Peyer's patch (tissue), 4 donors: ENCODE results near the gene IGF1R. TPM values are rescaled to one million over a fixed set of nuclear protein-coding genes. Genes with fewer than 3 reads are reported as not detected.
A peak's percentile ranks its signal among the peaks of the same experiment; 100 is the strongest.

Experiments used
- DNase-seq, 3 donors: peaks; one replicate each; pipeline ENCODE4 v3.0.0-alpha.2; 2017 to 2019
- H3K27ac ChIP-seq, 4 donors: fragments of 200-600 bp; sonication (generic); one replicate each; pipeline ENCODE4 v1.5.1; 2016 to 2019
- H3K27me3 ChIP-seq, 2 donors: fragments of 200-600 bp; sonication (generic); one replicate each; pipeline ENCODE4 v1.5.1; 2019
- H3K36me3 ChIP-seq, 3 donors: fragments of 200-600 bp; sonication (generic); one replicate each; pipeline ENCODE4 v1.5.1; 2016 to 2019
- H3K4me1 ChIP-seq, 4 donors: fragments of 200-600 bp; sonication (generic); one replicate each; pipeline ENCODE4 v1.5.1; 2016 to 2019
- H3K4me3 ChIP-seq, 4 donors: fragments of 200-600 bp; sonication (generic); 1 replicate in 3 of 4; 2 replicates in 1 of 4; pipeline ENCODE4 v1.5.1; 2016 to 2019; ENCODE audit warnings: mild to moderate bottlenecking in 1 of 4
- H3K9me3 ChIP-seq, 4 donors: fragments of 200-600 bp; sonication (generic); one replicate each; pipeline ENCODE4 v1.5.1; 2016 to 2019; ENCODE audit warnings: mild to moderate bottlenecking in 1 of 4
- POLR2A ChIP-seq, 2 donors: fragments of 450-650 bp; IDR thresholded peaks; one replicate each; pipeline ENCODE4 v1.5.1; 2017; ENCODE audit warnings: antibody characterized with exemption in 2 of 2, mild to moderate bottlenecking in 2 of 2, moderate library complexity in 2 of 2
- total RNA-seq, 4 donors: library from RNA; depleted of rRNA; stranded (reverse); fragments of >200 nt; gene quantifications; one replicate each; pipeline ENCODE4 v1.1.0, GENCODE V29; 2016
- TF ChIP-seq, protein P1 (sequence below), 6 experiments: fragments of 450-650 bp in 4 of 6; fragments of 200-600 bp in 2 of 6; sonication (generic) in 1 of 6; IDR thresholded peaks; one replicate each; pipeline ENCODE4 v1.5.1; 2017 to 2019; ENCODE audit warnings: antibody characterized with exemption in 6 of 6, mild to moderate bottlenecking in 3 of 6, moderate library complexity in 1 of 6

The IGF1R gene
- total RNA-seq, 4 donors from 2014 or later, result 29.6 to 176 (median 88.1) TPM

DNA sequence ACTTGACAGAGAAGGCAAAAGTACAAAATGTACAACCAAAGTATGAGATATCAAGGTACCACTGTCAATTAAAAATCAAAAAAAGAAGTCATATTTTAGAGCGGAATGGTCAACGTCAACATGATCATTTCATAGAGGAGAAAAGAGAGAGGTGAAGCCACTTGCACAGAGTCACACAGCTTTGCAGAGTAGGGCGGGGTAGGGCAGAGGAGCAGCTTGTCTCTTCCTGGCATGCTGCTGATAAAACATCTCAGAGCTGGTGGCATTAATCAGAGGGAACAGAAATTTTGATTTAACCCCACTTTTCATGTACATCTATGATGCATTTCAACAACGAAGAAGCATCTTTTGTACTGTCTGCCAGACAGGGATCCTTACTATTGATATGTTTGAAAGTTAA, 5.2 kb upstream of the IGF1R start:
- H3K27ac ChIP-seq, result no peak overlapping the region
- peaks cover 0 to 6% (median 0%) of the 10 kb centered on the region in 4 donors for H3K4me1 ChIP-seq
- H3K9me3 ChIP-seq, result no peaks in the 10 kb centered on the region
- H3K36me3 ChIP-seq, result no peaks in the 10 kb centered on the region
- TF ChIP-seq, protein P1, sequence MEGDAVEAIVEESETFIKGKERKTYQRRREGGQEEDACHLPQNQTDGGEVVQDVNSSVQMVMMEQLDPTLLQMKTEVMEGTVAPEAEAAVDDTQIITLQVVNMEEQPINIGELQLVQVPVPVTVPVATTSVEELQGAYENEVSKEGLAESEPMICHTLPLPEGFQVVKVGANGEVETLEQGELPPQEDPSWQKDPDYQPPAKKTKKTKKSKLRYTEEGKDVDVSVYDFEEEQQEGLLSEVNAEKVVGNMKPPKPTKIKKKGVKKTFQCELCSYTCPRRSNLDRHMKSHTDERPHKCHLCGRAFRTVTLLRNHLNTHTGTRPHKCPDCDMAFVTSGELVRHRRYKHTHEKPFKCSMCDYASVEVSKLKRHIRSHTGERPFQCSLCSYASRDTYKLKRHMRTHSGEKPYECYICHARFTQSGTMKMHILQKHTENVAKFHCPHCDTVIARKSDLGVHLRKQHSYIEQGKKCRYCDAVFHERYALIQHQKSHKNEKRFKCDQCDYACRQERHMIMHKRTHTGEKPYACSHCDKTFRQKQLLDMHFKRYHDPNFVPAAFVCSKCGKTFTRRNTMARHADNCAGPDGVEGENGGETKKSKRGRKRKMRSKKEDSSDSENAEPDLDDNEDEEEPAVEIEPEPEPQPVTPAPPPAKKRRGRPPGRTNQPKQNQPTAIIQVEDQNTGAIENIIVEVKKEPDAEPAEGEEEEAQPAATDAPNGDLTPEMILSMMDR (IDR thresholded peaks at IDR 0.05), result no peak
- TF ChIP-seq POLR2A (IDR thresholded peaks at IDR 0.05), result no peak
- H3K4me3 ChIP-seq, result no peak overlapping the region
- no peaks in the 10 kb centered on the region for H3K27me3 ChIP-seq
- DNase-seq, result no peak

DNA sequence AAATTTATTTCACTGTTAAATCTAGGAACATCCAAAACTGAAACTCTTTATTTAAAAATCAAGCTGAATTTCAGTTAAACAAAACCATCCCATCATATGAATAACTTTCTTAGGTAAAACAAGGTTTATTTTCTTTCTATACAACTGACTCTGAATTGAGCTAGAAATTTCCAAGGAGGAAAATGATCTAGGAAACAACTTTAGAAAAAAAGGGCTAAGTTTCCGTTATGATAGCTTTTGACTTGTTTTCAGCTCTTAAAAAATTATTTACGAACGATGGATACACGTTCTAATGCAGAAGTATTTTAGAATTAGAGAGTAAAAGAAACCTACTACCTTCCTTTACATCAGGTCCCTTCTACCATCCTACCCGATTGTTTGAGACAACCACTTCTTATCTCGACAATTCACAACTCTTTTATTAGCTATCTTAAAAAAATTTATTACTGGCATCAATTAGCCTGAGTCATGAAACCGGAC, 1.8 kb upstream of the IGF1R start:
- DNase-seq, result no peak
- Histone ChIP-seq H3K36me3 (no peaks in the 10 kb centered on the region), H3K27ac (peak overlapping the region in 2 of 4 donors; percentile 83 to 92), H3K27me3 (no peaks in the 10 kb centered on the region), H3K4me3 (peak overlapping the region; percentile 63 to 87 (median 71)), H3K9me3 (no peaks in the 10 kb centered on the region), H3K4me1 (peaks cover 0 to 13% (median under 1%) of the 10 kb centered on the region in 4 donors)
- TF ChIP-seq, protein P1 (IDR thresholded peaks at IDR 0.05), result no peak
- TF ChIP-seq POLR2A (IDR thresholded peaks at IDR 0.05), result no peak

DNA sequence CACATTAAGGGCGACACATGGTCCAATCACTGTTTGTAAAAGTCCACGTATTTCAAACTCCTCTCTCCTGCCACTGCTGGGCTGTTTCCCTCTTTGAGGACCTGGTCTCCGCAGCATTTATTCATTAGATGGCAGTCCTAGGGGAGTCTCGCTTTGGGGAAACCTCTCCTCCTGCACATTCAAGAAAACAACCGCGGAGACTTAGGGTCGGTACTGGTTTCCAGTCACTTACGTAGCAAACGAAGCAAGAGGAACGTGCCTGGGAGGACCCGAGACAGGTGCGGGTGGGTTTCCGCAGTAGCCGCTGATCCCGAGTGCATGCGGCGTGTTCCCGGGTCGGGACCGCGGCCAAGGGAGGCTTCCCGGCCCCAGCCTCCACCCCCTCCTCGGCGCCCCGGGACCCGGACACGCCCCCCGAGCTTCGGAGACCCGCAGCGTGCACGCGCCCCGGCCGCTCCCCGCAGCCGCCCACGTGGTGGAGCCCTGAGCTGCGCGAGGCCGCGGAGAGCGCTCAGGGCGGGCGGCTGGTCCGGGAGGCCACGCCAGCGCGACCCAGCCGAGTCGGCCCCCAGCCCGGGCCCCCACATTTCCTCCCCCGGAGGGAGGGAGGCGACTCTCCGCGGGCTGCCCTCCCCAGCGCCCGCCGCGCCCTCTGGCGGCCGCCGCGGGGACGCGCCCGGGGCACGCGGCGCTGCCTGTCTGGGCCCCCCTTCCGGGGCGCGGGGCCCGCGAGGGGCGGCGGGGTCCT, 1.1 kb upstream of the IGF1R start:
- peak overlapping the region; percentile 83 to 92 (median 88) for H3K27ac ChIP-seq
- no peak for TF ChIP-seq POLR2A (IDR thresholded peaks at IDR 0.05)
- TF ChIP-seq, protein P1 (IDR thresholded peaks at IDR 0.05), result peak; percentile 3 to 82 (median 64)
- H3K4me3 ChIP-seq, result peak overlapping the region; percentile 63 to 87 (median 71)
- no peaks in the 10 kb centered on the region for H3K36me3 ChIP-seq
- H3K27me3 ChIP-seq, result no peaks in the 10 kb centered on the region
- no peaks in the 10 kb centered on the region for H3K9me3 ChIP-seq
- peak; percentile 40 to 81 (median 75) for DNase-seq
- H3K4me1 ChIP-seq, result peaks cover 0 to 13% (median 5%) of the 10 kb centered on the region in 4 donors

DNA sequence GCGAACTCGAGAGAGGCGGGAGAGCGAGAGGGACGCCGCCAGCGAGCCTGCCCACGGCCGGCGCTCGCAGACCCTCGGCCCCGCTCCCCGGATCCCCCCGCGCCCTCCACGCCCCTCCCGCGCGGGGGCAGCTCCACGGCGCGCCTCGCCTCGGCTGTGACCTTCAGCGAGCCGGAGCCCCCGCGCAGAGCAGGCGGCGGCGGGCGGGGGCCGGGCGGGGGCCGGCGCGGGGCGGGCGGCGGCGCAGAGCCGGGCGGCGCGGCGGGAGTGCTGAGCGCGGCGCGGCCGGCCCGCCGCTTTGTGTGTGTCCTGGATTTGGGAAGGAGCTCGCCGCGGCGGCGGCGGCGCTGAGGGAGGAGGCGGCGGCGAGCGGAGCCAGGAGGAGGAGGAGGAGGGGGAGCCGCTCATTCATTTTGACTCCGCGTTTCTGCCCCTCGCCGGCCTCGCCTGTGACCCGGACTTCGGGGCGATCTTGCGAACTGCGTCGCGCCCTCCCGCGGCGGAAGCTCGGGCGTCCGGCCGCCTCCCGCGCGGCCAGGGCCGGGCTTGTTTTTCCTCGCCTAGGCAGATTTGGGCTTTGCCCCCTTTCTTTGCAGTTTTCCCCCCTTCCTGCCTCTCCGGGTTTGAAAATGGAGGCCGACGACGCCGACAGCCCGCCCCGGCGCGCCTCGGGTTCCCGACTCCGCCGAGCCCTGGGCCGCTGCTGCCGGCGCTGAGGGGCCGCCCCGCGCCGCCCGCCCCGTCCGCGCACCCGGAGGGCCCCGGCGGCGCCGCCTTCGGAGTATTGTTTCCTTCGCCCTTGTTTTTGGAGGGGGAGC, 524 bp downstream of the IGF1R start:
- peaks cover 0 to 13% (median 5%) of the 10 kb centered on the region in 4 donors for H3K4me1 ChIP-seq
- peak overlapping the region; percentile 83 to 92 (median 88) for H3K27ac ChIP-seq
- peak overlapping the region; percentile 63 to 87 (median 71) for H3K4me3 ChIP-seq
- H3K36me3 ChIP-seq, result no peaks in the 10 kb centered on the region
- H3K27me3 ChIP-seq, result no peaks in the 10 kb centered on the region
- TF ChIP-seq, protein P1 (IDR thresholded peaks at IDR 0.05), result peak in 2 of 6 experiments; percentile 8 to 14
- TF ChIP-seq POLR2A (IDR thresholded peaks at IDR 0.05), result no peak
- DNase-seq, result peak in 2 of 3 donors; percentile 68 to 77
- H3K9me3 ChIP-seq, result no peaks in the 10 kb centered on the region

DNA sequence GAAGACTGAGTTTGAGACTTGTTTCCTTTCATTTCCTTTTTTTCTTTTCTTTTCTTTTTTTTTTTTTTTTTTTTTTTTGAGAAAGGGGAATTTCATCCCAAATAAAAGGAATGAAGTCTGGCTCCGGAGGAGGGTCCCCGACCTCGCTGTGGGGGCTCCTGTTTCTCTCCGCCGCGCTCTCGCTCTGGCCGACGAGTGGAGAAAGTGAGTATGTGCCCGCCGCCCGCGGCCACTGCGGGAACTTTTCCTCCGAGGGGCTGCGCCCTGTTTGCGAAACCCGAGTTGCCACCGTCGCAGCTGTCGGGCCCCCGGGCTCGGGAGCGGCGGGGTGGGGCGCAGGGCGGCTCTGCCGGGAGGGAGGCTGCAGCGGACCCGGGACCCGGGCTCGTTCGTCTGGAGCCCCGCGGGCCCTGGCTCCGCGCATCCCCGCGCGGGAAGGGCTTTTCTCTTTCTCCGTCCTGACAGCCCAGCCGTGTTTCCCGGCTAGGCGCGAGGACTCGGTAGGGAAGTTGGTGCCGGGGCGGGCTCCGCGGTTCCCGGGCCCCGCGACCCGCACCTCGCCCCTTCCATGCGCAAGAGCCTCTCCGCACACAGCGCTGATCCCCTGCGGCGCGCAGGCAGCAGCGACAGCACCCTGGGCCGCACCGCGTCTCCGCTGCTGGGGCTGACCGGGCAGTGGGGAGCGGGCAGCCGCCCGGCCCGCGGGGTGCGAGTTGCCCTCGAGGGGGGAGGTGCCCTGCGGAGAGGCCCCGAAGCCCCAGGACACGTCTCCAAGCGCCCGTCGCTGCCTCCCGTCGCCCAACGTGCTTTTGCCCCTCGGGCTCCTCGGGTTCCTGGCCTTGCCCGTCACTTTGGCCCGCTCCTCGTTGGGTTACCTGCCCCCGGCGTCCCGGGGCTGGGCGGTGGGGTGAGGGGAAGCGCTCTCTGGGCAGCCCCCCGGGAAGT, 1.4 kb downstream of the IGF1R start:
- Histone ChIP-seq H3K27ac (peak overlapping the region; percentile 83 to 92 (median 88)), H3K27me3 (no peaks in the 10 kb centered on the region), H3K9me3 (no peaks in the 10 kb centered on the region), H3K4me3 (peak overlapping the region; percentile 63 to 87 (median 71)), H3K36me3 (no peaks in the 10 kb centered on the region), H3K4me1 (peaks cover 0 to 13% (median 5%) of the 10 kb centered on the region in 4 donors)
- DNase-seq, result peak in 2 of 3 donors; percentile 60 to 65
- TF ChIP-seq, protein P1 (IDR thresholded peaks at IDR 0.05), result peak in 3 of 6 experiments; percentile 14 to 35 (median 32)
- no peak for TF ChIP-seq POLR2A (IDR thresholded peaks at IDR 0.05)
